Stimulated activated CD4-positive, alpha-beta T cell treated with anti-CD3 and anti-CD28 coated beads, Interleukin-4, amount 100 ng/mL, for 48 hours (primary cell): ENCODE results near the gene XAGE2.
"Not testable (repeated sequence)": the region's sequence is repeated elsewhere in the genome, so short reads cannot be mapped to it uniquely, and the experiment has no call there.

Source experiments
- DNase-seq, 2 donors: peaks; one replicate each; pipeline ENCODE4 v3.0.0-alpha.2; 2020; ENCODE audit warnings: low read depth in 2 of 2

XAGE2 gene, protein sequence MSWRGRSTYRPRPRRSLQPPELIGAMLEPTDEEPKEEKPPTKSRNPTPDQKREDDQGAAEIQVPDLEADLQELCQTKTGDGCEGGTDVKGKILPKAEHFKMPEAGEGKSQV

DNA sequence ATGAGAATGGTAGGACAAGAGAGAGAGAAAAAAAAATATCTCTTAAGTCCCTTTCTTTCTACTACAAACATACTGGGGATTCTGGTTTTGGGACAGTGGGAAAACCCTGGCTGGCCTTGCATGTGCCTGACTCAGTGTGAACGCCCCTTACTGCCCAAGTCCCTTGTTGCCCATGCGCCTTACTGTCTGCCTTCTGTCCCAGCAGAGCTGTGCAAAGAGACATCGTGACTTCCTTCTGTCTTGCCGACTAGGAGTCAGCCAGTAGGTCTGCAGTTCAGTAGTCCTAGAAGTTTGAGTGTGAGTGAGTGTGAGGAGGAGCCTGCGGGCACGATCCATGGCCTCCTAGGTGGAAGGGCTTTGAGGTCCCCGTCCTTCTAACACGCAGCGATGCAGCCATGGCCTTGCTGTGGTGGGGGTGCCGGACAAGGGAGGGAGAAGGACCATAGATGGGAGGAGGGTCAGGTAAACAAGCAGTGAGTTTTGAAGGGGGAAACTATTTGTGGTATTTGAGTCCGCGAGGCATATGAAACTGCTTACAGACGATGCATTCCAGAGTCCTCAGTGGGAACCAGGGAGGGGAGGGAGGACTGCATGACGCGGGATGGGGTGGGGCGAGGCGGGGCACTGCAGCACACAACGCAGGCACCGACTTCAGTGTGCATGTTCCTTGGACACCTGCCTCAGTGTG lies at the start of gene XAGE2:
Gene XAGE2 (plus strand): TSS at position 654 of the 688 bp plus-strand sequence. CDS start 994 bp downstream, outside the sequence.
- no peak for DNase-seq

DNA sequence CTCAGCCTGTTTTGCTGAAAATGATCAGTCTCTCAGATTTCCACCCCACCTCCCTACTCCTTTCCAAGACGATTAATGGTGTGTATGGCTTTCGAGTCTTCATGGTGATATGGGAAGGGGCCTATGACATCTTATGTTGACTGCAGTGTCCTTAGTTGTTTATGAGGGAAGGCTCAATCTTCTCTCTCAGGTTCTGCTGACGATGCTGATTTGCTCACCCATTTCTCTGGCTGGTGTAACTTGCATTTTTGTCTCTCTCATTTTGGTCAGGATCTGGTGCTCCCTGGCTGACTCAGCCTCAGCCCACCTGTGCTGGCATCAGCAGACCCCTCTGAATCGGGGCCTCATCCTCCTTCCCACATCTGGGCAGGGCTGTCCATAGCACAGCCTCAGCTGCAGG lies 31.4 kb upstream of the XAGE2 start:
- no peak for DNase-seq

DNA sequence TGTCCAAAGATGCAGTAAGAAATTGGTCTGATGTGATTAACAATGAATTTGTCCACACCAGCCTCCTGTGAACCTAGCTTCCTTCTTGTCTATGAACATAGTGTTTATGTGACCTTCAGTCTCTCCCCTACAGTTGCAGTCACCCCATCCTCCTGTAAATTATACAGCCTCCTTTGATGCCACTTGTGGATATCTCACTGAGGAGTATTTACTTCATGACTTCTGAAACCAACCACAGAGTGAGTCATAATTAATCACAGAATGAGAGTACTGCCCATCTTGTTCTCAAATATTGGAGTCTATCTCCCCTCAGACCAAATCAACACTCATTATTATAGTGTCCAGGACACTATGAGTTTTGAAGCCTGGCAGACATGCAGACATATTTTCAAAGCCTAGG lies 27.3 kb upstream of the XAGE2 start:
- no peak for DNase-seq

DNA sequence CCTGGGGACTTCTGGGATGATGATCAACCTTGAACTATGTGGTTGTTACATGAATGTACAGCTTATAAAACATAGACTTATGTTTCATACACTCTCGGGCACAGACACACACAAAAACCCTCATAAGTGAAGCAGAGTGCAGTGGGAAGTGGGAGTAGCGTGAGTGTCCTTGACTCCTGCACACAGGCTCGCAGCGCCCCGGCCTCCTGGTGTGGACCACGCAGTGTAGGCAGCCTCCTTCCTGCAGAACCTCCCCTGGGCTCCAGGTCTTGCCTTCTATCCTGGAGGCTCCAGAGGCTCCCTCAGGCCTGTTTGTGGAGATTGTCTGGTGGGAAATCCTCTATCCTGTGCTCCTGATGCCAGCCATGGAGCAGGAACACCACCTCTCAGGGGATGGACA lies 25.7 kb upstream of the XAGE2 start:
- not testable (repeated sequence) for DNase-seq

DNA sequence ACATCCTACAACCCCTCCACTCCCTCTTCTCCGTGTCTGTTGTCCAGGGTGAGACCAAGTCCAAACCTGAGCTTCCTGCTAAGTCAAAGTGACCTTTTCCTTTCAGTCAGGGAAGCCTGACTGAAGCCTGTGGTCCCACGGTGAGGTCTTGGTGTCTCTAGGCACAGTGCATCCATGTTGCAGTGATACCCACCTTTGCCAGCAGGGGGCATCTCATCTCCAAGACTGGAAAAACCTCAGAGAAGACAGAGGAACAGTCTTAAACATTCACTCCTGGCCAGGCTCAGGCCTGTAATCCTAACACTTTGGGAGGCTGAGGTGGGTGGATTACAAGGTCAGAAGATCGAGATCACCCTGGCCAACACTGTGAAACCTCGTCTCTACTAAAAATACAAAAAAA lies 23.4 kb upstream of the XAGE2 start:
- peak; percentile 29 to 47 for DNase-seq

DNA sequence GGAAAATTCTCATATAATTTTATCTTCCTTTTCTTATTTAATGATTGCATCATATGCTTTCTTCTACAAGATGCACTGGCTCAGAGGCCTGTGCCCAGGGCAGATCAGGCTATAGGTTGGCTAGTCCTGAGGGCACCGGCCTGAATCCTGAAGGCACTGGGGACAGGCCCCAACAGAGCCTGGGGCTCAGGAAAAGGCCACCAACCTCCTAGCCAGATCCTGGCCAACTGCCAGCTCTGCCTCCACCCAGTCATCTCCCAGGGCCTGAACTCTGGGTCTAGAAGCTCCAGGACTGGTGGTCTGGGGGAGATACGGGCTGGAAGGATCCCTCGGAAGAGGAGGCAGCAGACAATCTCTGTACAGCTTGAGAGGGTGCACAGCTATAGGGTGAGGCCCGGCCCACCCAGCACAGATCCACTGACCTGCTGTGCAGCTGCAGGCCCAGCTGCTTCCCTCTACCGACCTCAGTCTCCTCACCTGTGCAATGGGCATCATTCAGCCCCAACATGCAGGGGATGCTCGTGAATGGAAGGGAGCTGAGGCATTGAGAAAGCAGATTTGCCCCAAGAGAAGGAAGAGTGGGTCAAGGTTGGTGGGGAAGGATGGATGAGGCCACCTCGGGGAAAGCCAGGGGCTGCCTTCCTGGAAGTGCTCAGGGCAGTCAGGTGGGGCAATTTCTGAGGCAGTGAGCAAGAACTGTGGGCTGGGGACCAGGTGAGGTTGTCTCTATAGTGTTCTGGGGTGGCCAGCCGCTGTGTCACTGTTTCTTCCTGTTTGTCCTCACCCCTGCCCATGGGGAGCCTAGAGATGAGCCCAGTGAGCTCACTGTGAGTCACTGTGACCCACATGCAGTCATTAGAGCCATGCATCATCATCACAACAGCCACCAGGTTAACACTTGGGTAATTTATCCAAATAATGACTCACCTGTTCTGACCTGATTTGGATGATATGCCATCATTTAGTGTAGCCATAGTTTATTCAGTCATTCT lies 22.4 kb upstream of the XAGE2 start:
- peak; percentile 2 to 10 for DNase-seq

DNA sequence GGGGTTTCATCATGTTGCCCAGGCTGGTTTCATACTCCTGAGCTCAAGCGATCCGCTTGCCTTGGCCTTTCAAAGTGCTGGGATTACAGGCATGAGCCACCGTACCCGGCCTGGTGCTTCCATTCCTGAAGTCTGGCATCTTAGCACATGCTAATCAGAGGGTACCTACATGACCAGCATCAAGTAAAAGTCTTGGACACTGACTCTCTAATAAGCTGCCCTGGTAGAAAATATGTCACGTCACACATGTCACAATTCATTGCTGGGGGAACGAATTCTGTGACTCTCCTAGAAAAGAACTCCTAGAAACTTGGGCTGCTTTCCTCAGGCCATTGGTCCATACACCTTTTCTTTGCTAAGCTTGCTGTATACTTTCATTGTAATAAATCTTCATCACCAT lies 19.1 kb upstream of the XAGE2 start:
- DNase-seq, result no peak

DNA sequence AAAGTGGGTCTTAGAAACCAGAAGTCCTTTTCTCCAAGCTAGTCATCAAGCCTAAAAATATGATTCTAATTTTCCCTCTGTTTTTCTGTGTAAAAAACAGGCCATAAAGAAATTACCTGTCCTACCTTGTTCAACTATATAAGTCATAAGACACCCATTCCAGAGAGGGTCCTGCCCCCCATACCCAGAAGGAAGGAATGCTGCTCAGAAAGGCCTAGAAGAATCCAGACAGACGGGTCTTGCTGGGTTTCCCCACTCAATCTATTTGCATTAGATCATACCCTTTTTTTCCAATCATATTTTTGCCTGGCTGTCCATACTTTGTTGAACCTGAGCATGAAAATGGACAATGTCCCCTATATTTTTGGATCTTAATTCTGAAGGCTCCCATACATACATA lies 16.3 kb upstream of the XAGE2 start:
- no peak for DNase-seq

DNA sequence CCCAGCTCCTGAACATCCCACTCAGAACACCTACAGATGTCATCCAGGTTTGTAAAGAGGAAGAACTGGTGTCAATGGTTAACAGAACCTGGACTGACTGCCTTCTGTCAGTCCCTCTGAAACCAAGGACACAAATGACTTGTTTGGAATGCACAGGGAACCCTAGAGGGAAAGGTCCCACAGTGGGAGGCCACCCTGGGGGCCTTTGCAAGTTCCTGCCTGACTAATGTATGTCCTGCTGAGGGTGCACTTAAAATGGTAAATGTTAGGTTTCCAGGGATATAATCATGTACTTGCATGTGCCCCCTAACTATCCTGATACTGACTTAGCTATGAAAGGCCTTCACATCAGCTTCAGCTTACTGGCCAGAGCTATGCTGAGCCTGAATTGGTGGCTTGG lies 15.0 kb upstream of the XAGE2 start:
- DNase-seq, result no peak

GRCh38 chrX:52355108-52355507 lies 13.7 kb upstream of the XAGE2 start:
- DNase-seq, result no peak

DNA sequence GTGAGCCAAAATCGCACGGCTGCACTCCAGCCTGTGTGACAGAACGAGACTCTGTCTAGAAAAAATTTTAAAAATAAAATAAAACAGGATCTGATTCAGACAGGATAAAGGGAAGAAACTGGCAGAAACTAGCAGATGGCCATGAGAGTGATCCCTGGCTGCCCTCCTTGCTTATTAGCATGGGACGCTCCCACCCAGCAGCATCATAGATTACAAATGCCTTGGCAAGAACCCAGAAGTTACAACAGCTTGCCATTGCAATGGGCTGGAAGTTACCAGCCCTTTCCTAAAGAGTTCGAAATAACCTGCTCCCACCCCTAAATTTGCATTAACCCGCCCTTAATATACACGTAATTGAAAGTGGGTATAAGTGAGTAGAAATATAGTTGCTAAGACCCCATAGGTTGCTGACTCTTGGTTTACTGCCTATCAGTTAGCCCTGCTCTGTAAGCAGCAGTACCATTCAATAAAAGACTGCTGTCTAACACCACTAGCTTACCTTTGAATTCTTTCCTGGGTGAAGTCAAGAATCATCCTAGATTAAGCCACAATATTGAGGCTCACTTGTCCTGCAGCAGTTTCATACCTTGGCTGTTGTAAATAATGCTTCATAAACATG lies 9.1 kb upstream of the XAGE2 start:
- DNase-seq, result no peak

DNA sequence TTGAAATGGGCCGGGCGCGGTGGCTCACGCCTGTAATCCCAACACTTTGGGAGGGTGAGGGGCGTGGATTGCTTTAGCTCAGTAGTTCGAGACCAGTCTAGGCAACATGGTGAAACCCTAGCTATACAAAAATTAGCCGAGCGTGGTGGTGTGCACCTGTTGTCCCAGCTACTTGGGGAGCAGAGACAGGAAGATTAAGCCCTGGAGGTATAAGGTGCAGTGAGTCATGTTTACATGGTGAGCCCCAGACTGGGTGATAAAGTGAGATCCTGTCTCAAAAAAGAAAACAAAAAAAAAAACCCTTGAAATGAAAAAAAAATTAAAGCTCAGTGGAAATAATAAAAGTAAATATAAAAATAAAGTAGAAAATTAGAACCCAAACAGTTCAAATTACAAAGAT lies 6.9 kb upstream of the XAGE2 start:
- no peak for DNase-seq

GRCh38 chrX:52363247-52363883 lies 5.5 kb upstream of the XAGE2 start:
- no peak for DNase-seq

DNA sequence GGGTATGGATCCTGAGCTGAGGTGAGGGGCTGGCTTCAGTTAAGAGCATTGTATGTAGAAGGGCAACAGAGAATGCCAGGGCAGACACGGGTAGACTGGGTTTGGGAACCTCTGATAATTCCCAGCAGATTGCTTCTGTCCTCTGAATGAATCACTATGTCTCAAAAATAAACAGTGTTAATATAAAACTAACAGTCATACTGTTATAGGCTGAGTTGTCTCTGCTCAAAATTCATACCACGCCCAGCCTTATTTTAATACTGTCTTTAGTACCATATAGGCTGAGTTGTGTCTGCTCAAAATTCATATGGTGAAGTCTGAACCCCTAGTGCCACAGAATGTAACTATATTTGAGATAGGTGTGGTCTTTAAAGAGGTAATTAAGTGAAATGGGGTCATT lies 10.0 kb downstream of the XAGE2 start:
- no peak for DNase-seq

DNA sequence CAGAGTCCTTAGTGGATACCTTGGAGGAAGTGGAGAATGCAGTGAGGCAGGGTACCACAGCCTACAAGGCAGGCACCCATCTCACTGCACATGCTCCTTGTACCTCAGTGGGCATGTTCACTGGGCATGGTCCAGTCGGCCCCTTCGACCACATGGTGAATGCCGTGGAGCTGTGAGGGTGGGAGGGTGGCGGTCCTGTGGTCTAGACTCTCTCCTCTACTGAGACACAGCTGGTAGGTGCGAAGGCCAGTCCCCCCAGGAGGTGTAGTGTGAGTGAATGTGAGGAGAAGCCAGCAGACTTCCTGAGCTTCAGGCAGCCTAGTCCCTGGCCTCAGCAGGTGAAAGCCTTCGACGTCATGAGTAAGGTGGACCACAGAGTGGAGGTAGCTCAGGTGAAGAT lies 12.2 kb downstream of the XAGE2 start:
- no peak for DNase-seq

- no peak for DNase-seq
Measured at GRCh38 chrX:52410439-52411394, 41.9 kb downstream of the XAGE2 start.

DNA sequence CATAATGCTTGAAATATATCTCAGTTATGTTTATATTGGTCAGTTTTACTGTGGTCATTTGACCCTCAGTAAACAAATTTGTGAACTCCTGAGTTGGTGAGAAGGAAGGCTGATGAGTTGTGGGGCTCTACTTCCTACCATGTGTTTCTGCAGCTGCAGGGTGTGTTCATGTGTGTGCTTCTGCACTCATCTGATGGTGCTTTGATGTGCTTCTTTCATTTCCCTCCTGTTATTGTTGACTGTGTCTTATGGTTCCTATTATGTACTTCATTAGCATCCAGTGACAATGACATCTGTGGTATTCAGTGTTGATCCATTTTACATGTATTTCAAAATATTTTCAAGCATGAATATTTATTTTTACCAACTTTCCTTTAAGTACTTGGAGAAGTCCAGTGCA lies 46.5 kb downstream of the XAGE2 start:
- no peak for DNase-seq

GRCh38 chrX:52416816-52417215 lies 48.0 kb downstream of the XAGE2 start:
- no peak for DNase-seq

DNA sequence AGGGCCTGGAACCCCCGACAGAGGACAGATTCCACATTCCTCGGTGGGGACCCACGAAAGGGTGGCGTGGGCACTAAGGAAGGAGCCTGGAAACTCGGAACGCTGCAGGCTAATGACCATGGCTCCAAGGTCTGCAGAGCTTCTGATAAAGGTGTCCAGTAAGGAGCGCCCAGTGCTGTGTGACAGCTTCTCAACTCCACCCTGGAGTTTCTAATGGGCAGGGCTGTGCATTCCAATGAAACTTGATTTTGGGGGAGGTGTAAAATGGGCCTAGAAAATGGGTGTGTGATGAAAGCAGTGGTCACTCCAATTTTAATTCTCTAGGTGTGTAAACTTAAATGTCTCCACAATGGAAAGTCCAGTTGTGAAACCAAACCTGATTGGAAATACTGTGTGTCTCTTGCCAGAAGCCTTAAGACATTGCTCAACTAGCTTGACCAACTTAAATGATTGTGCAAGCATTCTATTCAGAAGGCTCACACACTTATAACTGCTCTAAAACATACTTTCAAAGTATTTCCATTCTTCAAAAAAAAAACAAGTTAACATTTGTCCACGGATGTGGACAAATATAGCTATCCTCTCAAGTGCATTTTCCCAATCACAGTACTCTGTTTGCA lies 52.1 kb downstream of the XAGE2 start:
- DNase-seq, result no peak

DNA sequence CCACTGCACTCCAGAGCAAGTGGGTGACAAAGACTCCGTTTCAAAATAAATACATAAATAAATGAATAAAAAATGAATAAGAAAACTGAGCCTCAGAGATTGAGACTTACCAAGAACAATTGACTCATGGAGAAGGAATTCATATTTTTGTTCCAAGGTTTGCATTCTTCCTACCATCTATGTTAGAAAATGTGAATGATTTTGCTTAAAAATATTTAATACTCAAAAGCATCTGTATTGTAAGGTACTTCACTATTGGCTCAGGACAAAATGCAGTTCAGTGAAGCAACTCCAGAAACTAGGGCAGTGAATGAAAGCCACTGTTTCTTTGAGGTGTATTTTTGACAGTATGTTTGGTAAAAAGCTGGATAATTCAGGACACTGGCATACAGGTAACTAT lies 54.1 kb downstream of the XAGE2 start:
- no peak for DNase-seq
